Measurements from ENCODE around the gene STAC3. TPM values are rescaled to one million over a fixed set of nuclear protein-coding genes. Genes with fewer than 3 reads are reported as not detected.

Gene STAC3
- total RNA-seq, 1 donor from 2014 or later = 12.1 TPM

GRCh38 chr12:57209916-57210315, 41.1 kb downstream of the STAC3 start:
- TF ChIP-seq CTCF (IDR thresholded peaks at IDR 0.05; ENCODE audit: partially characterized antibody, unreplicated experiment) = no peak
- peaks cover 23% of the 10 kb centered on the region for H3K27me3 Mint-ChIP-seq (ENCODE audit: unreplicated experiment)
- H3K4me3 Mint-ChIP-seq (ENCODE audit: unreplicated experiment) = no peak overlapping the region
- peaks cover 17% of the 10 kb centered on the region for H3K9me3 Mint-ChIP-seq (ENCODE audit: unreplicated experiment)
- no peaks in the 10 kb centered on the region for H3K36me3 Mint-ChIP-seq (ENCODE audit: unreplicated experiment)
- no peak for DNase-seq
- H3K4me1 Mint-ChIP-seq (ENCODE audit: low read depth, unreplicated experiment) = peaks cover 14% of the 10 kb centered on the region
- no peak overlapping the region for H3K27ac Mint-ChIP-seq (ENCODE audit: unreplicated experiment)

GRCh38 chr12:57208631-57209282, 42.2 kb downstream of the STAC3 start:
- no peak overlapping the region for H3K4me3 Mint-ChIP-seq (ENCODE audit: unreplicated experiment)
- H3K9me3 Mint-ChIP-seq (ENCODE audit: unreplicated experiment) = peaks cover 8% of the 10 kb centered on the region
- H3K4me1 Mint-ChIP-seq (ENCODE audit: low read depth, unreplicated experiment) = peaks cover 5% of the 10 kb centered on the region
- H3K36me3 Mint-ChIP-seq (ENCODE audit: unreplicated experiment) = no peaks in the 10 kb centered on the region
- no peak for DNase-seq
- no peak overlapping the region for H3K27ac Mint-ChIP-seq (ENCODE audit: unreplicated experiment)
- peaks cover 13% of the 10 kb centered on the region for H3K27me3 Mint-ChIP-seq (ENCODE audit: unreplicated experiment)
- no peak for TF ChIP-seq CTCF (IDR thresholded peaks at IDR 0.05; ENCODE audit: partially characterized antibody, unreplicated experiment)

- DNase-seq = no peak
- Mint-ChIP-seq H3K4me1 (ENCODE audit: low read depth, unreplicated experiment) (no peaks in the 10 kb centered on the region), H3K9me3 (ENCODE audit: unreplicated experiment) (peaks cover 4% of the 10 kb centered on the region), H3K27me3 (ENCODE audit: unreplicated experiment) (peaks cover 11% of the 10 kb centered on the region), H3K36me3 (ENCODE audit: unreplicated experiment) (no peaks in the 10 kb centered on the region), H3K4me3 (ENCODE audit: unreplicated experiment) (no peak overlapping the region), H3K27ac (ENCODE audit: unreplicated experiment) (no peak overlapping the region)
- TF ChIP-seq CTCF (IDR thresholded peaks at IDR 0.05; ENCODE audit: partially characterized antibody, unreplicated experiment) = no peak
These were observed 43.0 kb downstream of the STAC3 start for GRCh38 chr12:57207731-57208630.

GRCh38 chr12:57205931-57206330, 45.1 kb downstream of the STAC3 start:
- Mint-ChIP-seq H3K27ac (ENCODE audit: unreplicated experiment) (no peak overlapping the region), H3K36me3 (ENCODE audit: unreplicated experiment) (peaks cover 4% of the 10 kb centered on the region), H3K4me3 (ENCODE audit: unreplicated experiment) (no peak overlapping the region), H3K4me1 (ENCODE audit: low read depth, unreplicated experiment) (no peaks in the 10 kb centered on the region), H3K9me3 (ENCODE audit: unreplicated experiment) (peaks cover 5% of the 10 kb centered on the region), H3K27me3 (ENCODE audit: unreplicated experiment) (peaks cover 10% of the 10 kb centered on the region)
- no peak for DNase-seq
- TF ChIP-seq CTCF (IDR thresholded peaks at IDR 0.05; ENCODE audit: partially characterized antibody, unreplicated experiment) = no peak

GRCh38 chr12:57205186-57205585, 45.8 kb downstream of the STAC3 start:
- Mint-ChIP-seq H3K27ac (ENCODE audit: unreplicated experiment) (no peak overlapping the region), H3K36me3 (ENCODE audit: unreplicated experiment) (peaks cover 5% of the 10 kb centered on the region), H3K9me3 (ENCODE audit: unreplicated experiment) (peaks cover 5% of the 10 kb centered on the region), H3K4me1 (ENCODE audit: low read depth, unreplicated experiment) (no peaks in the 10 kb centered on the region), H3K4me3 (ENCODE audit: unreplicated experiment) (no peak overlapping the region), H3K27me3 (ENCODE audit: unreplicated experiment) (peaks cover 12% of the 10 kb centered on the region)
- DNase-seq = no peak
- no peak for TF ChIP-seq CTCF (IDR thresholded peaks at IDR 0.05; ENCODE audit: partially characterized antibody, unreplicated experiment)
